Measurements from ENCODE around the gene NMUR2.

The NMUR2 gene

DNA sequence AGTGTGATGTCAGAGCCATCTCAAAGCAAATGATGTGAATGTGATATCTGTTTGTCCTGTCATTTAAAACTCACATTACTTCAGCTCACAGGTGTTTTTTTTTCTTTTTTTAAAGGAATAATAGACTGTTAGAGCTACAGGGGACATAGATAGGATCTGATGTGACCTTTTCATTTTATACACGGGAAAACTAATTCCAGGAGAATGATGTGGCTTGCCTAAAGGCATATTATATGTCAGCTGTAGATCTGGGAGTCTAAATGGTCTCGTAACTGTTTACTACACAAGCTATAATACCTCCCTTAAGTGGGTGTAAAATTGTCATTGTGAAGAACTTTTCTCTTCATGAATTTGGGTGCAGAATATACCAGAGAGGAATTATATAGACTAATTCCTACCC lies 2.0 kb downstream of the NMUR2 start:
- Histone ChIP-seq H3K27me3 (ENCODE audit: control insufficient read depth in 1 of 2, insufficient read depth in 2 of 2, low read length in 2 of 2) (no peaks in the 10 kb centered on the region), H3K27ac (ENCODE audit: low read length) (no peak overlapping the region), H3K9ac (ENCODE audit: low read length in 2 of 2) (no peak overlapping the region), H3K4me3 (ENCODE audit: low read length in 2 of 2) (no peak overlapping the region), H3K36me3 (ENCODE audit: control insufficient read depth in 2 of 2, insufficient read depth in 2 of 2, low read length in 2 of 2) (no peaks in the 10 kb centered on the region), H3K9me3 (ENCODE audit: control insufficient read depth in 2 of 2, low read length in 2 of 2) (no peaks in the 10 kb centered on the region), H3K4me1 (ENCODE audit: control insufficient read depth, insufficient read depth, low read length) (no peaks in the 10 kb centered on the region)

GRCh38 chr5:152400846-152401245 lies 4.2 kb downstream of the NMUR2 start:
- Histone ChIP-seq H3K9ac (ENCODE audit: low read length in 2 of 2) (no peak overlapping the region), H3K4me3 (ENCODE audit: low read length in 2 of 2) (no peak overlapping the region), H3K36me3 (ENCODE audit: control insufficient read depth in 2 of 2, insufficient read depth in 2 of 2, low read length in 2 of 2) (no peaks in the 10 kb centered on the region), H3K4me1 (ENCODE audit: control insufficient read depth, insufficient read depth, low read length) (no peaks in the 10 kb centered on the region), H3K9me3 (ENCODE audit: control insufficient read depth in 2 of 2, low read length in 2 of 2) (no peaks in the 10 kb centered on the region), H3K27ac (ENCODE audit: low read length) (no peak overlapping the region), H3K27me3 (ENCODE audit: control insufficient read depth in 1 of 2, insufficient read depth in 2 of 2, low read length in 2 of 2) (no peaks in the 10 kb centered on the region)

GRCh38 chr5:152397581-152397980 lies 7.5 kb downstream of the NMUR2 start:
- no peaks in the 10 kb centered on the region for H3K4me1 ChIP-seq (ENCODE audit: control insufficient read depth, insufficient read depth, low read length)
- H3K4me3 ChIP-seq (ENCODE audit: low read length in 2 of 2): no peak overlapping the region
- H3K27ac ChIP-seq (ENCODE audit: low read length): no peak overlapping the region
- H3K36me3 ChIP-seq (ENCODE audit: control insufficient read depth in 2 of 2, insufficient read depth in 2 of 2, low read length in 2 of 2): no peaks in the 10 kb centered on the region
- no peak overlapping the region for H3K9ac ChIP-seq (ENCODE audit: low read length in 2 of 2)
- no peaks in the 10 kb centered on the region for H3K27me3 ChIP-seq (ENCODE audit: control insufficient read depth in 1 of 2, insufficient read depth in 2 of 2, low read length in 2 of 2)
- H3K9me3 ChIP-seq (ENCODE audit: control insufficient read depth in 2 of 2, low read length in 2 of 2): no peaks in the 10 kb centered on the region

DNA sequence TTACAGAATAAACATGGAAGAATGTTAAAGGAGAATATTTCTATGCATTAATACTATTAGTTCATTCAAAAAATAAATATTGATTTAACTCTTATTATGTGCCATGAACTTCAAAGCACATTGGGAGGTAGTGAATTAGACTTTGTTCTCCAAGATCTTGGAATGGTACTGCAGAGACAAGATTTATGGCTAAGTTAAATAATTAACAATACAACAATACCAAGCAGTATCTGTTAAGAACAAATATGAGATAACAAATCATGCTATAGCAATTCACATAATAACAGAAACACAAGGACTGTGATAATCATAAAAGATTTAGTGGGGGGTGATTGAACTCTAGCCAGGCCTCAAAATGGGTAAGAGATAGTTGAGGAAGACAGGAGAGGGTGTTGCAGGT lies 11.6 kb downstream of the NMUR2 start:
- H3K9ac ChIP-seq (ENCODE audit: low read length in 2 of 2): no peak overlapping the region
- no peaks in the 10 kb centered on the region for H3K36me3 ChIP-seq (ENCODE audit: control insufficient read depth in 2 of 2, insufficient read depth in 2 of 2, low read length in 2 of 2)
- no peak overlapping the region for H3K27ac ChIP-seq (ENCODE audit: low read length)
- no peaks in the 10 kb centered on the region for H3K9me3 ChIP-seq (ENCODE audit: control insufficient read depth in 2 of 2, low read length in 2 of 2)
- H3K4me3 ChIP-seq (ENCODE audit: low read length in 2 of 2): no peak overlapping the region
- H3K4me1 ChIP-seq (ENCODE audit: control insufficient read depth, insufficient read depth, low read length): no peaks in the 10 kb centered on the region
- no peaks in the 10 kb centered on the region for H3K27me3 ChIP-seq (ENCODE audit: control insufficient read depth in 1 of 2, insufficient read depth in 2 of 2, low read length in 2 of 2)

GRCh38 chr5:152389208-152389849 lies 15.8 kb downstream of the NMUR2 start:
- Histone ChIP-seq H3K4me3 (ENCODE audit: low read length in 2 of 2) (no peak overlapping the region), H3K27ac (ENCODE audit: low read length) (no peak overlapping the region), H3K9me3 (ENCODE audit: control insufficient read depth in 2 of 2, low read length in 2 of 2) (no peaks in the 10 kb centered on the region), H3K27me3 (ENCODE audit: control insufficient read depth in 1 of 2, insufficient read depth in 2 of 2, low read length in 2 of 2) (no peaks in the 10 kb centered on the region), H3K4me1 (ENCODE audit: control insufficient read depth, insufficient read depth, low read length) (no peaks in the 10 kb centered on the region), H3K9ac (ENCODE audit: low read length in 2 of 2) (no peak overlapping the region), H3K36me3 (ENCODE audit: control insufficient read depth in 2 of 2, insufficient read depth in 2 of 2, low read length in 2 of 2) (no peaks in the 10 kb centered on the region)

GRCh38 chr5:152388610-152389009 lies 16.5 kb downstream of the NMUR2 start:
- no peak overlapping the region for H3K9ac ChIP-seq (ENCODE audit: low read length in 2 of 2)
- H3K4me3 ChIP-seq (ENCODE audit: low read length in 2 of 2): no peak overlapping the region
- H3K27ac ChIP-seq (ENCODE audit: low read length): no peak overlapping the region
- no peaks in the 10 kb centered on the region for H3K27me3 ChIP-seq (ENCODE audit: control insufficient read depth in 1 of 2, insufficient read depth in 2 of 2, low read length in 2 of 2)
- H3K36me3 ChIP-seq (ENCODE audit: control insufficient read depth in 2 of 2, insufficient read depth in 2 of 2, low read length in 2 of 2): no peaks in the 10 kb centered on the region
- no peaks in the 10 kb centered on the region for H3K4me1 ChIP-seq (ENCODE audit: control insufficient read depth, insufficient read depth, low read length)
- H3K9me3 ChIP-seq (ENCODE audit: control insufficient read depth in 2 of 2, low read length in 2 of 2): no peaks in the 10 kb centered on the region

DNA sequence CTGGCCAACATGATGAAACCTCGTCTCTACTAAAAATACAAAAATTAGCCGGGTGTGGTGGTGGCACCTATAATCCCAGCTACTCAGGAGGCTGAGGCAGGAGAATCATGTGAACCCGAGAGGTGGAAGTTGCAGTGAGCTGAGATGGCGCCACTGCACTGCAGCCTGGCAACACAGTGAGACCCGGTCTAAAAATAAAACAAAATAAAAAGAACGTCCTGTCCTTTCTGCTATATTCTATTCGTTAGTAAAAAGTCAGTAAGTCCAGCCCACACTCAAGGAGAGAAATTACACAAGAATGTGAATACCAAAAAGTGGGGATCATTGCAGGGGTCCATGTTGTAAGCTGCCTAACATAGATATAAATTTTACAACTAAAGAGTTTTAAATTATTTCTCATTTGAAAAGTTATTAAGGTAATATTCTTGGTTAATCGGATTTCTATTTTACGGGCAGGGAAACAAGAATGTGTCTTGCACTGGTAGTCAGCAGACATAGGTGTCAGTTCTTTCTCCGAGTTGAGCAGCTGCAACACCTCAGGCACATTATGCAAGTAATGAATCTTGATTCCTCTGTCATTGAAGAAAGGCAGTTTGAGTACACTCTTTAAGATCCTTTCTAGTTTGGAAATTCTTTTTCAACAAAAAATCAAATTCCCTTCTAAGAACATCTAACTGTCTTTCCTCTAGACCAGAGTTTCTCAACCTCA lies 24.5 kb downstream of the NMUR2 start:
- H3K4me1 ChIP-seq (ENCODE audit: control insufficient read depth, insufficient read depth, low read length): no peaks in the 10 kb centered on the region
- H3K4me3 ChIP-seq (ENCODE audit: low read length in 2 of 2): no peak overlapping the region
- no peak overlapping the region for H3K9ac ChIP-seq (ENCODE audit: low read length in 2 of 2)
- no peaks in the 10 kb centered on the region for H3K9me3 ChIP-seq (ENCODE audit: control insufficient read depth in 2 of 2, low read length in 2 of 2)
- H3K27ac ChIP-seq (ENCODE audit: low read length): no peak overlapping the region
- H3K36me3 ChIP-seq (ENCODE audit: control insufficient read depth in 2 of 2, insufficient read depth in 2 of 2, low read length in 2 of 2): no peaks in the 10 kb centered on the region
- no peaks in the 10 kb centered on the region for H3K27me3 ChIP-seq (ENCODE audit: control insufficient read depth in 1 of 2, insufficient read depth in 2 of 2, low read length in 2 of 2)

DNA sequence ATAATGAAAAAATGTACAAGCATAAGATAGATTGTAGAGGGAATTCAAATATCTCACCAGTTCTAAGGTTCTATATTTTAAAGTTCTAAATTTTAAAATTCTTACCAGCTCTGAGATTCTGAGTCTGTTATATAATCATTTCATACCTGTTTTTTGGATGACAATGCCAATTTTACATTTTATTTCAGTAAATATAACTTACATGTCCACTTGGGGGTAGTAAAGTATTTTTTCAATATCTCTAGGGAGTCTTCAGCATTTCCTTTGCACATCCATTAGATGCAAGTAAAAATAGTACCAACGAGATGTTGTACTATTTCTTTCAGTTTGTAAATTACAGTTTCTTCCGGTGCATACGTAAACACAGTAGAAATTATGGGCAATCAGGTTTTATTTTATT lies 25.7 kb downstream of the NMUR2 start:
- H3K36me3 ChIP-seq (ENCODE audit: control insufficient read depth in 2 of 2, insufficient read depth in 2 of 2, low read length in 2 of 2): no peaks in the 10 kb centered on the region
- H3K4me3 ChIP-seq (ENCODE audit: low read length in 2 of 2): no peak overlapping the region
- no peaks in the 10 kb centered on the region for H3K4me1 ChIP-seq (ENCODE audit: control insufficient read depth, insufficient read depth, low read length)
- H3K9me3 ChIP-seq (ENCODE audit: control insufficient read depth in 2 of 2, low read length in 2 of 2): no peaks in the 10 kb centered on the region
- no peaks in the 10 kb centered on the region for H3K27me3 ChIP-seq (ENCODE audit: control insufficient read depth in 1 of 2, insufficient read depth in 2 of 2, low read length in 2 of 2)
- no peak overlapping the region for H3K9ac ChIP-seq (ENCODE audit: low read length in 2 of 2)
- H3K27ac ChIP-seq (ENCODE audit: low read length): no peak overlapping the region

- Histone ChIP-seq H3K4me3 (ENCODE audit: low read length in 2 of 2) (no peak overlapping the region), H3K27ac (ENCODE audit: low read length) (no peak overlapping the region), H3K9me3 (ENCODE audit: control insufficient read depth in 2 of 2, low read length in 2 of 2) (no peaks in the 10 kb centered on the region), H3K4me1 (ENCODE audit: control insufficient read depth, insufficient read depth, low read length) (no peaks in the 10 kb centered on the region), H3K27me3 (ENCODE audit: control insufficient read depth in 1 of 2, insufficient read depth in 2 of 2, low read length in 2 of 2) (no peaks in the 10 kb centered on the region), H3K36me3 (ENCODE audit: control insufficient read depth in 2 of 2, insufficient read depth in 2 of 2, low read length in 2 of 2) (no peaks in the 10 kb centered on the region), H3K9ac (ENCODE audit: low read length in 2 of 2) (no peak overlapping the region)
These were observed 26.3 kb downstream of the NMUR2 start for GRCh38 chr5:152378730-152379129.

DNA sequence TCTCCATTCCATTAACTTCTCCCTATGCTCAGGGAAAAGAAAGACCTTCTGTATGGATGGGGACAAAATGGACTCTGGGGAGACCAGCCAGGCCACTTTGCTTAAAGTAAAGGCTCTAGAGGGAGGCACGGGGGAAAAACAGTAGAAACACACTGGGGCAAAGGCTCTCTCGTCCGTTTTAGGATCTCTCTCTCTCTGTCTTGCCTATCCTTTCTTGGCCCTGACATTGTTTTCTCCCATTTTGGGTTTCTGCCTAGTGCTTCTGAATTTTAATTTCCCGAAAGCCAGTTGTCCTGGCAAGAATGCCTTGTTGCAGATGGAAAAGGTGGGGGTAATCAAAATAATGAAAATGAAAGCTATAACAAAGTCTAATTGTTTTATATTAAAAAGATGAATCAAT lies 28.2 kb downstream of the NMUR2 start:
- Histone ChIP-seq H3K27me3 (ENCODE audit: control insufficient read depth in 1 of 2, insufficient read depth in 2 of 2, low read length in 2 of 2) (no peaks in the 10 kb centered on the region), H3K4me3 (ENCODE audit: low read length in 2 of 2) (no peak overlapping the region)

DNA sequence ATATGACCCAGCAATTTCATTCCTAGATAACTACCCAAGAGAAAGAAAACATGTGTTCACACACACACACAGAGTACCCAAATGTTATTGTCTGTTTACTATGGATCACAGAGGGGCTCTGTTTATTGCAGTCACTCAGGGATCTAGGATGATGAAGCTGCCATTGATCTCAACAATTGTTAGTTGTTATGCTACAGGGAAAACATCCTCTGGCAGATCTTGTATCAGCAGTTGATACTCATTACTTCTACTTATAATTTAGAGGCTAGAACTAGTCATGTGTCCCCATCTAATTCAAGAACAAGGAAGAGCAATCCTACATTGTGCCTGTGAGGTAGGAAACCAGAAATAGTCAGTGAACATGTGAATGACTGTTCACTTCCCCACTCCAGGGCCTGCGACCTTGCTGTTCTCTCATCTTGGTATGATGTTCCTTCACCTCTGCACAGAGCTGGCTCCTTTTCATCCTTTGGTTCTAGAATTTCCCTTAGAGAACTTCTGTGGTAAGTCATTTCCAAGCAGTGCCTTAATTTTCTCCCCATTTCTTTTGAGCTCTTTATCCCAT lies 30.3 kb downstream of the NMUR2 start:
- H3K4me3 ChIP-seq (ENCODE audit: low read length in 2 of 2): no peak overlapping the region

More for the DNA sequence above, 28.2 kb downstream of the NMUR2 start:
- no peaks in the 10 kb centered on the region for H3K36me3 ChIP-seq (ENCODE audit: control insufficient read depth in 2 of 2, insufficient read depth in 2 of 2, low read length in 2 of 2)
- no peak overlapping the region for H3K27ac ChIP-seq (ENCODE audit: low read length)
- no peak overlapping the region for H3K9ac ChIP-seq (ENCODE audit: low read length in 2 of 2)
- no peaks in the 10 kb centered on the region for H3K9me3 ChIP-seq (ENCODE audit: control insufficient read depth in 2 of 2, low read length in 2 of 2)
- no peaks in the 10 kb centered on the region for H3K4me1 ChIP-seq (ENCODE audit: control insufficient read depth, insufficient read depth, low read length)

More for the DNA sequence above, 30.3 kb downstream of the NMUR2 start:
- Histone ChIP-seq H3K9ac (ENCODE audit: low read length in 2 of 2) (no peak overlapping the region), H3K27ac (ENCODE audit: low read length) (no peak overlapping the region), H3K9me3 (ENCODE audit: control insufficient read depth in 2 of 2, low read length in 2 of 2) (no peaks in the 10 kb centered on the region), H3K4me1 (ENCODE audit: control insufficient read depth, insufficient read depth, low read length) (no peaks in the 10 kb centered on the region), H3K36me3 (ENCODE audit: control insufficient read depth in 2 of 2, insufficient read depth in 2 of 2, low read length in 2 of 2) (no peaks in the 10 kb centered on the region), H3K27me3 (ENCODE audit: control insufficient read depth in 1 of 2, insufficient read depth in 2 of 2, low read length in 2 of 2) (no peaks in the 10 kb centered on the region)
